Stomach (tissue), 19 donors: ENCODE measurements around the gene FOXO4. TPM values are rescaled to one million over a fixed set of nuclear protein-coding genes. Genes with fewer than 3 reads are reported as not detected.
"Not testable (repeated sequence)": the region's sequence is repeated elsewhere in the genome, so short reads cannot be mapped to it uniquely, and the experiment has no call there.

Experiments used
- DNase-seq, 2 donors: peaks; one replicate each; pipeline versions ENCODE4 v3.0.0 to v3.0.0-alpha.2; 2013 to 2019
- H3K27ac ChIP-seq, 5 donors: fragments of 200-600 bp in 4 of 5; sonication (generic) in 4 of 5; one replicate each; pipeline ENCODE4 v1.5.1; 2013 to 2019; ENCODE audit warnings: mild to moderate bottlenecking in 1 of 5, moderate library complexity in 1 of 5
- H3K27me3 ChIP-seq, 3 donors: fragments of 200-600 bp; sonication (generic); one replicate each; pipeline ENCODE4 v1.5.1; 2017 to 2019; ENCODE audit warnings: mixed run types in 1 of 3
- H3K36me3 ChIP-seq, 4 donors: fragments of 200-600 bp; sonication (generic); 1 replicate in 3 of 4; 2 replicates in 1 of 4; pipeline ENCODE4 v1.5.1; 2016 to 2019
- H3K4me1 ChIP-seq, 4 donors: fragments of 200-600 bp; sonication (generic); one replicate each; pipeline ENCODE4 v1.5.1; 2016 to 2019
- H3K4me3 ChIP-seq, 4 donors: fragments of 200-600 bp; sonication (generic) in 3 of 4; one replicate each; pipeline ENCODE4 v1.5.1; 2016 to 2019; ENCODE audit warnings: mild to moderate bottlenecking in 1 of 4
- H3K9me3 ChIP-seq, 4 donors: fragments of 200-600 bp; sonication (generic); one replicate each; pipeline ENCODE4 v1.5.1; 2016 to 2019
- EP300 ChIP-seq: sonication (generic); formaldehyde crosslinking; IDR thresholded peaks from one replicate; pipeline ENCODE4 v1.6.1; 2017; ENCODE audit warnings: antibody characterized with exemption
- POLR2A ChIP-seq, 4 donors: fragments of 450-650 bp; IDR thresholded peaks; one replicate each; pipeline ENCODE4 v1.6.1; 2016; ENCODE audit warnings: antibody characterized with exemption in 4 of 4, control low read depth in 2 of 4, mild to moderate bottlenecking in 1 of 4, moderate library complexity in 1 of 4
- POLR2AphosphoS5 ChIP-seq, 3 donors: sonication (generic); formaldehyde crosslinking; IDR thresholded peaks; one replicate each; pipeline ENCODE4 v1.6.1; 2016; ENCODE audit warnings: antibody characterized with exemption in 3 of 3
- WGBS, 5 donors: extraction: QIAGEN DNeasy Blood & Tissue Kit in 3 of 5; methylation state at CpG; one replicate each; pipeline versions ENCODE4 v1.1.5 to v1.1.7; 2013 to 2018; 5-methylcytosine and 5-hydroxymethylcytosine counted together
- intact Hi-C: fragments of 100-400 bp; cut with DNase I; formaldehyde crosslinking; loops from one replicate; pipeline ENCODE4 v1.15.1; 2023; ENCODE audit warnings: low total_unique reads
- long read RNA-seq, 10 donors: transcript quantifications; one replicate each; lab custom pipeline, GENCODE V29; 2026
- polyA plus RNA-seq, 3 donors: library from polyadenylated mRNA; stranded (reverse); fragments of 200-250 nt; gene quantifications; one replicate each; pipeline ENCODE4 v1.2.3, GENCODE V29; 2013
- total RNA-seq, 5 donors: library from RNA; depleted of rRNA; stranded (reverse); fragments of >200 nt; gene quantifications; one replicate each; pipeline versions ENCODE4 v1.1.0 to v1.2.3, GENCODE V29; 2014 to 2016
- TF ChIP-seq, protein P1 (sequence below), 7 experiments: fragments of 450-650 bp in 4 of 7; fragments of 200-600 bp in 3 of 7; sonication (generic) in 3 of 7; IDR thresholded peaks; one replicate each; pipeline ENCODE4 v1.5.1; 2016 to 2019; ENCODE audit warnings: antibody characterized with exemption in 7 of 7, control low read depth in 2 of 7, mild to moderate bottlenecking in 1 of 7
- donor health status: healthy with polysubstance abuse.
- donor health status: Bipolar disorder and iron deficiency.
- donor health status: healthy.

FOXO4 gene, protein sequence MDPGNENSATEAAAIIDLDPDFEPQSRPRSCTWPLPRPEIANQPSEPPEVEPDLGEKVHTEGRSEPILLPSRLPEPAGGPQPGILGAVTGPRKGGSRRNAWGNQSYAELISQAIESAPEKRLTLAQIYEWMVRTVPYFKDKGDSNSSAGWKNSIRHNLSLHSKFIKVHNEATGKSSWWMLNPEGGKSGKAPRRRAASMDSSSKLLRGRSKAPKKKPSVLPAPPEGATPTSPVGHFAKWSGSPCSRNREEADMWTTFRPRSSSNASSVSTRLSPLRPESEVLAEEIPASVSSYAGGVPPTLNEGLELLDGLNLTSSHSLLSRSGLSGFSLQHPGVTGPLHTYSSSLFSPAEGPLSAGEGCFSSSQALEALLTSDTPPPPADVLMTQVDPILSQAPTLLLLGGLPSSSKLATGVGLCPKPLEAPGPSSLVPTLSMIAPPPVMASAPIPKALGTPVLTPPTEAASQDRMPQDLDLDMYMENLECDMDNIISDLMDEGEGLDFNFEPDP
- total RNA-seq (10 to 100 TPM in 1 of 5 donors, 1 to 10 TPM in 4; 3.1 to 31.4 (median 8.1) TPM), polyA plus RNA-seq (10 to 100 TPM in 2 of 3 donors, 1 to 10 TPM in 1; 6.4 to 15.7 (median 12.1) TPM)
- long read RNA-seq, donor 1 = 0 reads
- long read RNA-seq, donor 2, partial matches to known transcripts = 0 of 2 reads
- long read RNA-seq, donor 2, other reads (novel, unspliced or antisense) = 0 of 2 reads
- long read RNA-seq, donor 3 = 0 reads
- long read RNA-seq, donor 4 = 0 reads
- long read RNA-seq, donor 5, partial matches to known transcripts = 5 of 5 reads
- long read RNA-seq, donor 5, other reads (novel, unspliced or antisense) = 0 of 5 reads
- long read RNA-seq, donor 6, partial matches to known transcripts = 11 of 14 reads
- long read RNA-seq, donor 6, other reads (novel, unspliced or antisense) = 0 of 14 reads
- long read RNA-seq, donor 7 = 0 reads
- long read RNA-seq, donor 8, partial matches to known transcripts = 6 of 6 reads
- long read RNA-seq, donor 8, other reads (novel, unspliced or antisense) = 0 of 6 reads
- long read RNA-seq, donor 9, partial matches to known transcripts = 0 of 1 reads
- long read RNA-seq, donor 9, other reads (novel, unspliced or antisense) = 0 of 1 reads
- long read RNA-seq, donor 10, partial matches to known transcripts = 0 of 1 reads
- long read RNA-seq, donor 10, other reads (novel, unspliced or antisense) = 0 of 1 reads

DNA sequence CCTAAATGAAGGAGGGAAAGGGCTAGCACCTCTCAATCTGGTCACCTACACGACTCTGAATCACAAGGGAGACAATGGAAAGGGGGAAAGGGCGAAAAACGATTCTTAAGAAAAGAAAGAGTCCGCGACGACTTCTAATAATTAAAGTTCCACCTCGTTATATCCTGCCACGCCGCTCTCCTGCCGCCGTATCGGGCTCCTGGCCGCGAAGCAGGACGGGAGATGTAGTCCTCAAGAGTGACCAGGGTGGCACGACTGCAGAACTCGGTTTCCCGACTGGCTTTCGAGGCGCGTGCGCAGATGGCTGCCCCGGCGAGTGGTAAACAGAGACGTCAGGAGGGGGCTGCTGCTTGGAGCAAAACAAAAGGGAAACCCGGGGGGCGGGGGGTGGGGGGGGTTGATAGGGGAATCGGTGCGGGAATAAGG is at the start of gene FOXO4:
TSS of gene FOXO4 (plus strand) at position 297 of the 426 bp plus-strand sequence. CDS start 678 bp downstream, outside the sequence.
- peak within 1 kb of the TSS; percentile 49 to 59 (median 55) for H3K4me3 ChIP-seq
- TF ChIP-seq POLR2AphosphoS5 (IDR thresholded peaks at IDR 0.05) = peak; percentile 29 to 79 (median 37)
- TF ChIP-seq EP300 = no peak
- H3K27ac ChIP-seq = peak within 1 kb of the TSS; percentile 26 to 85 (median 79)
- H3K4me1 ChIP-seq = peaks cover 0 to 27% (median 21%) of the 10 kb centered on the region in 4 donors
- H3K27me3 ChIP-seq = no peaks in the 10 kb centered on the region
- intact Hi-C loops = no loop called here
- no peaks in the 10 kb centered on the region for H3K9me3 ChIP-seq
- DNase-seq = peak; percentile 91 to 97
- 0 to 22% (median 5%) methylated on average over 22 to 29 of the region's 29 CpGs for WGBS, 5 donors
- H3K36me3 ChIP-seq = no peaks in the 10 kb centered on the region

DNA sequence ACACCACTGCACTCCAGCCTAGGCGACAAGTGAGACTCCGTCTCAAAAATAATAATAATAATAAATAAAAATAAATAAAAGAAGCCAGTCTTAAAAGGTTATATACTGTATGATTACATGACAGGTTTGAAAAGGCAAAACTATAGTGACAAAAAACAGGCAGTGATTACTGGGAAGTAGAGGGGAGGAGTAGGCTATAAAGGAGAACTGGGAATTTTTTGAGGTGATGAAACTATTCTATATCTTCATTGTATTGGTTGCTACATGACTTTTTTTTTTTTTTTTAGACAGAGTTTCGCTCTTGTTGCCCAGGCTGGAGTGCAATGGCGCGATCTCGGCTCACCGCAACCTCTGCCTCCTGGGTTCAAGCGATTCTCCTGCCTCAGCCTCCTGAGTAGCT is 47.8 kb upstream of the FOXO4 start:
- H3K36me3 ChIP-seq, H3K27me3 ChIP-seq, intact Hi-C loops, DNase-seq, H3K9me3 ChIP-seq, H3K27ac ChIP-seq, H3K4me3 ChIP-seq, H3K4me1 ChIP-seq: not testable (repeated sequence)
- 89 to 99% (median 98%) methylated on average over 2 to 8 of the region's 8 CpGs for WGBS, 5 donors

DNA sequence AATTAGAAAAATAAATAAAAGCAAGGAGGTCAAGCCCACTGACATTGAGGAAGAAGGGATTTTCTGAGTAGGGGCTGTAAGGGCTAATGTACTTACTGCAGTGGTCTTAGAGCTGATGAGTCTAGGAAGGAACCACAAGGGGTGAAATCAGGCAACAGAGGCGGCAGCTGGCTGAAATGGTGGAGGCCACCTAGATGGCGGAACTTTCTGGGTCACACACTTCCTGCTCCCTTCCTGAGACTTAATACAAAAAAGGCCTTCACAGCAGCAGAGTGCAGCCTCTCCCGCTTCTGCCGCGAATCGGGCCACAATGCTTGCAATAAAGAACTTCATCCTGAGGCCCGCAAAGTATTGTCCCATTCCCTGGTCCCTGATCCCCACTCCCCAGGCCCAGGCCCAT is 42.9 kb upstream of the FOXO4 start:
- Histone ChIP-seq H3K36me3 (peaks cover 0 to 6% (median 2%) of the 10 kb centered on the region in 4 donors), H3K4me1 (peaks cover 0 to 6% (median 0%) of the 10 kb centered on the region in 4 donors), H3K9me3 (no peaks in the 10 kb centered on the region), H3K27ac (no peak overlapping the region), H3K27me3 (no peaks in the 10 kb centered on the region), H3K4me3 (peak overlapping the region in 2 of 4 donors; percentile 5 to 13)
- 46 to 68% (median 62%) methylated on average over 6 to 7 of the region's 7 CpGs for WGBS, 5 donors
- no peak for DNase-seq
- no peak for TF ChIP-seq POLR2AphosphoS5 (IDR thresholded peaks at IDR 0.05)
- TF ChIP-seq, protein P1, sequence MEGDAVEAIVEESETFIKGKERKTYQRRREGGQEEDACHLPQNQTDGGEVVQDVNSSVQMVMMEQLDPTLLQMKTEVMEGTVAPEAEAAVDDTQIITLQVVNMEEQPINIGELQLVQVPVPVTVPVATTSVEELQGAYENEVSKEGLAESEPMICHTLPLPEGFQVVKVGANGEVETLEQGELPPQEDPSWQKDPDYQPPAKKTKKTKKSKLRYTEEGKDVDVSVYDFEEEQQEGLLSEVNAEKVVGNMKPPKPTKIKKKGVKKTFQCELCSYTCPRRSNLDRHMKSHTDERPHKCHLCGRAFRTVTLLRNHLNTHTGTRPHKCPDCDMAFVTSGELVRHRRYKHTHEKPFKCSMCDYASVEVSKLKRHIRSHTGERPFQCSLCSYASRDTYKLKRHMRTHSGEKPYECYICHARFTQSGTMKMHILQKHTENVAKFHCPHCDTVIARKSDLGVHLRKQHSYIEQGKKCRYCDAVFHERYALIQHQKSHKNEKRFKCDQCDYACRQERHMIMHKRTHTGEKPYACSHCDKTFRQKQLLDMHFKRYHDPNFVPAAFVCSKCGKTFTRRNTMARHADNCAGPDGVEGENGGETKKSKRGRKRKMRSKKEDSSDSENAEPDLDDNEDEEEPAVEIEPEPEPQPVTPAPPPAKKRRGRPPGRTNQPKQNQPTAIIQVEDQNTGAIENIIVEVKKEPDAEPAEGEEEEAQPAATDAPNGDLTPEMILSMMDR (IDR thresholded peaks at IDR 0.05) = no peak
- no peak for TF ChIP-seq EP300
- TF ChIP-seq POLR2A (IDR thresholded peaks at IDR 0.05) = no peak
- intact Hi-C loops = no loop called here

DNA sequence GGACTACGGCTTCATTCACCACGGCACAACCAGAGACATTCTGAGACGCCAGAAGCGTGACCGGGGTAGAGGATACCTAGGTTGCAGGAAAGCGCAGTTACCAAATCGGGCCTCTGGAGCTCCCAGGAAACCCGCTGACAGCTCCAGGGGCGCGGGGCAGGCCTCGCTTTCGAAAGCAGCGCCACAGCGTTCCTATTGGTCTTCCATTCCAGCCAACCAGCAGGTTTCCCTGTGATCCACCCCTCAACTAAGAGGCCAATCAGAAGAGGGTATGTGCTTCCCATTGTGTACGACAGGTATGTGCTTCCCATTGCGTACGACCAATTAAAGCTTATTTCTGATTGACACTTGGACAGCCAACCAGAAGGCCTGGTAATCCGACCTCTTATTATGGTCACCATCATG is 42.4 kb upstream of the FOXO4 start:
- Histone ChIP-seq H3K36me3 (peaks cover 0 to 8% (median 3%) of the 10 kb centered on the region in 4 donors), H3K27ac (no peak overlapping the region), H3K9me3 (no peaks in the 10 kb centered on the region), H3K4me3 (peak overlapping the region in 2 of 4 donors; percentile 5 to 13), H3K27me3 (no peaks in the 10 kb centered on the region), H3K4me1 (peaks cover 0 to 11% (median 0%) of the 10 kb centered on the region in 4 donors)
- TF ChIP-seq EP300 (no peak), POLR2A (IDR thresholded peaks at IDR 0.05) (no peak), POLR2AphosphoS5 (IDR thresholded peaks at IDR 0.05) (no peak)
- TF ChIP-seq, protein P1 (IDR thresholded peaks at IDR 0.05) = no peak
- DNase-seq = peak in 1 of 2 donors; percentile 71
- 42 to 71% (median 61%) methylated on average over 14 to 18 of the region's 18 CpGs for WGBS, 5 donors
- intact Hi-C loops = no loop called here

DNA sequence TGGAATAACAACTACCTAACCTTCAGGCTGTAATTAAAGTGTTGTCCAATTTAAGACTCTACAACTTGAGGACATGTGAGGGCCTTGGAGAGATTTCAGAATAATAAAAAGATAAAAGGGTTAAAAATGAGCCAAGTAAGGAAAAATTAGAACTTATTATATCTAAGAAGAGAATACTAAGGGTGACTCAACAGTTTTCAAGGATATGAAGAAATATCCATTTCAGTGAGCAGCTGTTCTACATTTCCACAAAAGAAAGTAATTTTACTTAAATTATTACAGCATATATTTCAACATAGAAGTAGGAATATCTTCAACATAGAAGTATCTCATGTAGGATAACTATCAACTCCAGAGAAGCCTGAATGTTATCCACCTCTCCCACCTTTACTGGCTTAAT is 38.8 kb upstream of the FOXO4 start:
- Histone ChIP-seq H3K27me3 (no peaks in the 10 kb centered on the region), H3K27ac (no peak overlapping the region), H3K36me3 (peaks cover 4 to 42% (median 31%) of the 10 kb centered on the region in 4 donors), H3K4me1 (peaks cover 0 to 13% (median 0%) of the 10 kb centered on the region in 4 donors), H3K9me3 (no peaks in the 10 kb centered on the region), H3K4me3 (no peak overlapping the region)
- no peak for TF ChIP-seq POLR2A (IDR thresholded peaks at IDR 0.05)
- TF ChIP-seq, protein P1 (IDR thresholded peaks at IDR 0.05) = no peak
- no peak for TF ChIP-seq EP300
- no peak for TF ChIP-seq POLR2AphosphoS5 (IDR thresholded peaks at IDR 0.05)
- no peak for DNase-seq
- intact Hi-C loops = no loop called here
